Stimulated activated naive B cell treated with anti-CD40 and anti-IgM and Interleukin-4, amounts not matched to agents 10 μg/mL and 1 μg/mL and 100 μg/mL, for 72 hours (primary cell): ENCODE results near the gene WFS1.

ENCODE experiments used
- ATAC-seq, 2 donors: fragments of 150-1000 bp; cut with Tn5 transposase; replicated peaks; 2 replicates each; pipeline ENCODE4 v1.10.0; 2021; ENCODE audit warnings: moderate library complexity in 1 of 2
- DNase-seq: peaks from one replicate; pipeline ENCODE4 v3.0.0; 2021
- H3K27ac Mint-ChIP-seq: one replicate; pipeline ENCODE4 v1.8.0; 2022; ENCODE audit warnings: mild to moderate bottlenecking, mixed read lengths
- H3K27me3 Mint-ChIP-seq, 2 donors: one replicate each; pipeline ENCODE4 v1.8.0; 2022; ENCODE audit warnings: mixed read lengths in 2 of 2
- H3K36me3 Mint-ChIP-seq, 2 donors: one replicate each; pipeline ENCODE4 v1.8.0; 2022; ENCODE audit warnings: mixed read lengths in 2 of 2, mild to moderate bottlenecking in 1 of 2
- H3K4me1 Mint-ChIP-seq, 2 donors: one replicate each; pipeline ENCODE4 v1.8.0; 2022; ENCODE audit warnings: mixed read lengths in 2 of 2, mild to moderate bottlenecking in 1 of 2
- H3K4me3 Mint-ChIP-seq, 2 donors: one replicate each; pipeline ENCODE4 v1.8.0; 2022; ENCODE audit warnings: mild to moderate bottlenecking in 2 of 2, mixed read lengths in 2 of 2, moderate library complexity in 1 of 2
- H3K9me3 Mint-ChIP-seq, 2 donors: one replicate each; pipeline ENCODE4 v1.8.0; 2022; ENCODE audit warnings: mixed read lengths in 2 of 2, mild to moderate bottlenecking in 1 of 2

The WFS1 gene

GRCh38 chr4:6299875-6300274, 30.2 kb downstream of the WFS1 start:
- no peak for ATAC-seq

GRCh38 chr4:6300359-6300758, 30.7 kb downstream of the WFS1 start:
- peaks cover 26 to 30% of the 10 kb centered on the region in 2 donors for H3K36me3 Mint-ChIP-seq
- ATAC-seq (no peak), DNase-seq (no peak)
- peaks cover 0 to 2% of the 10 kb centered on the region in 2 donors for H3K27me3 Mint-ChIP-seq
- no peak overlapping the region for H3K4me3 Mint-ChIP-seq
- H3K27ac Mint-ChIP-seq: no peak overlapping the region
- H3K4me1 Mint-ChIP-seq: no peaks in the 10 kb centered on the region
- H3K9me3 Mint-ChIP-seq: peaks cover 0 to 4% of the 10 kb centered on the region in 2 donors

More at GRCh38 chr4:6299875-6300274, 30.2 kb downstream of the WFS1 start:
- Mint-ChIP-seq H3K36me3 (peaks cover 26 to 35% of the 10 kb centered on the region in 2 donors), H3K27ac (no peak overlapping the region), H3K27me3 (no peaks in the 10 kb centered on the region), H3K9me3 (peaks cover 0 to 4% of the 10 kb centered on the region in 2 donors), H3K4me1 (no peaks in the 10 kb centered on the region), H3K4me3 (no peak overlapping the region)
- no peak for DNase-seq

- DNase-seq (no peak), ATAC-seq (no peak)
- Mint-ChIP-seq H3K9me3 (peaks cover 0 to 4% of the 10 kb centered on the region in 2 donors), H3K4me3 (no peak overlapping the region), H3K27ac (no peak overlapping the region), H3K36me3 (peaks cover 26 to 28% of the 10 kb centered on the region in 2 donors), H3K27me3 (peaks cover under 1 to 10% of the 10 kb centered on the region in 2 donors), H3K4me1 (no peaks in the 10 kb centered on the region)
Measured at GRCh38 chr4:6301051-6301731, 31.5 kb downstream of the WFS1 start.

GRCh38 chr4:6301732-6302442, 32.2 kb downstream of the WFS1 start:
- Mint-ChIP-seq H3K27ac (no peak overlapping the region), H3K36me3 (peaks cover 26 to 28% of the 10 kb centered on the region in 2 donors), H3K27me3 (peaks cover 6 to 17% of the 10 kb centered on the region in 2 donors), H3K4me1 (no peaks in the 10 kb centered on the region), H3K4me3 (no peak overlapping the region), H3K9me3 (peaks cover 0 to 4% of the 10 kb centered on the region in 2 donors)
- no peak for DNase-seq
- ATAC-seq: no peak

- DNase-seq: no peak
- peaks cover 24 to 26% of the 10 kb centered on the region in 2 donors for H3K36me3 Mint-ChIP-seq
- ATAC-seq: no peak
- no peak overlapping the region for H3K27ac Mint-ChIP-seq
- H3K9me3 Mint-ChIP-seq: peaks cover 0 to 4% of the 10 kb centered on the region in 2 donors
- H3K4me3 Mint-ChIP-seq: no peak overlapping the region
- H3K4me1 Mint-ChIP-seq: no peaks in the 10 kb centered on the region
- peaks cover 11 to 27% of the 10 kb centered on the region in 2 donors for H3K27me3 Mint-ChIP-seq
Measured at GRCh38 chr4:6302869-6303268, 33.2 kb downstream of the WFS1 start.

- no peak overlapping the region for H3K27ac Mint-ChIP-seq
- H3K36me3 Mint-ChIP-seq: peaks cover 27 to 28% of the 10 kb centered on the region in 2 donors
- H3K27me3 Mint-ChIP-seq: peaks cover 19 to 37% of the 10 kb centered on the region in 2 donors
- DNase-seq (no peak), ATAC-seq (no peak)
- H3K9me3 Mint-ChIP-seq: peaks cover 4 to 8% of the 10 kb centered on the region in 2 donors
- no peak overlapping the region for H3K4me3 Mint-ChIP-seq
- H3K4me1 Mint-ChIP-seq: no peaks in the 10 kb centered on the region
Measured at GRCh38 chr4:6303943-6304342, 34.3 kb downstream of the WFS1 start.

- peaks cover 4 to 8% of the 10 kb centered on the region in 2 donors for H3K4me1 Mint-ChIP-seq
- DNase-seq: no peak
- peaks cover 18% of the 10 kb centered on the region in 2 donors for H3K36me3 Mint-ChIP-seq
- H3K27me3 Mint-ChIP-seq: peaks cover 37 to 56% of the 10 kb centered on the region in 2 donors
- no peak overlapping the region for H3K4me3 Mint-ChIP-seq
- no peak overlapping the region for H3K27ac Mint-ChIP-seq
- ATAC-seq: no peak
- H3K9me3 Mint-ChIP-seq: peaks cover 4% of the 10 kb centered on the region in 2 donors
Measured at GRCh38 chr4:6306299-6306698, 36.6 kb downstream of the WFS1 start.

- ATAC-seq (no peak), DNase-seq (no peak)
- Mint-ChIP-seq H3K36me3 (peaks cover 8 to 9% of the 10 kb centered on the region in 2 donors), H3K27me3 (peaks cover 42 to 64% of the 10 kb centered on the region in 2 donors), H3K4me1 (peaks cover 4 to 8% of the 10 kb centered on the region in 2 donors), H3K9me3 (peaks cover 4% of the 10 kb centered on the region in 2 donors), H3K4me3 (no peak overlapping the region), H3K27ac (no peak overlapping the region)
Measured at GRCh38 chr4:6307230-6307629, 37.6 kb downstream of the WFS1 start.

GRCh38 chr4:6307891-6308290, 38.2 kb downstream of the WFS1 start:
- ATAC-seq: no peak
- no peak overlapping the region for H3K4me3 Mint-ChIP-seq
- peaks cover 2 to 3% of the 10 kb centered on the region in 2 donors for H3K36me3 Mint-ChIP-seq
- H3K9me3 Mint-ChIP-seq: peaks cover 4% of the 10 kb centered on the region in 2 donors
- DNase-seq: no peak
- peaks cover 4 to 8% of the 10 kb centered on the region in 2 donors for H3K4me1 Mint-ChIP-seq
- H3K27ac Mint-ChIP-seq: no peak overlapping the region
- H3K27me3 Mint-ChIP-seq: peaks cover 43 to 70% of the 10 kb centered on the region in 2 donors

- ATAC-seq (peak in 1 of 2 donors; percentile 42), DNase-seq (no peak)
- Mint-ChIP-seq H3K4me3 (peak overlapping the region; percentile 33 to 43), H3K4me1 (peaks cover 4 to 8% of the 10 kb centered on the region in 2 donors), H3K36me3 (peaks cover 2 to 3% of the 10 kb centered on the region in 2 donors), H3K27me3 (peaks cover 51 to 77% of the 10 kb centered on the region in 2 donors), H3K9me3 (peaks cover 4% of the 10 kb centered on the region in 2 donors), H3K27ac (no peak overlapping the region)
Measured at GRCh38 chr4:6308899-6309643, 39.4 kb downstream of the WFS1 start.

GRCh38 chr4:6309777-6310176, 40.1 kb downstream of the WFS1 start:
- DNase-seq: no peak
- Mint-ChIP-seq H3K27ac (no peak overlapping the region), H3K4me1 (peaks cover 4 to 8% of the 10 kb centered on the region in 2 donors), H3K36me3 (peaks cover 2 to 3% of the 10 kb centered on the region in 2 donors), H3K27me3 (peaks cover 54 to 77% of the 10 kb centered on the region in 2 donors), H3K9me3 (peaks cover 4% of the 10 kb centered on the region in 2 donors), H3K4me3 (no peak overlapping the region)
- no peak for ATAC-seq

GRCh38 chr4:6313216-6313615, 43.6 kb downstream of the WFS1 start:
- H3K27me3 Mint-ChIP-seq: peaks cover 45 to 59% of the 10 kb centered on the region in 2 donors
- no peak overlapping the region for H3K4me3 Mint-ChIP-seq
- H3K4me1 Mint-ChIP-seq: peaks cover 4 to 8% of the 10 kb centered on the region in 2 donors
- H3K27ac Mint-ChIP-seq: no peak overlapping the region
- H3K9me3 Mint-ChIP-seq: peaks cover 3 to 4% of the 10 kb centered on the region in 2 donors
- H3K36me3 Mint-ChIP-seq: peaks cover 2 to 3% of the 10 kb centered on the region in 2 donors
- no peak for ATAC-seq
- DNase-seq: no peak

GRCh38 chr4:6316461-6317003, 46.9 kb downstream of the WFS1 start:
- Mint-ChIP-seq H3K27ac (no peak overlapping the region), H3K27me3 (peaks cover 40 to 55% of the 10 kb centered on the region in 2 donors), H3K9me3 (no peaks in the 10 kb centered on the region), H3K4me1 (no peaks in the 10 kb centered on the region), H3K4me3 (no peak overlapping the region), H3K36me3 (peaks cover 0 to 2% of the 10 kb centered on the region in 2 donors)
- DNase-seq (no peak), ATAC-seq (no peak)

- DNase-seq: no peak
- Mint-ChIP-seq H3K27ac (no peak overlapping the region), H3K9me3 (no peaks in the 10 kb centered on the region), H3K27me3 (peaks cover 45 to 57% of the 10 kb centered on the region in 2 donors), H3K4me1 (no peaks in the 10 kb centered on the region), H3K4me3 (no peak overlapping the region), H3K36me3 (peaks cover 0 to 2% of the 10 kb centered on the region in 2 donors)
- no peak for ATAC-seq
Measured at GRCh38 chr4:6318206-6318605, 48.6 kb downstream of the WFS1 start.
